ENCODE measurements around the gene LACTBL1. TPM values are rescaled to one million over a fixed set of nuclear protein-coding genes. Genes with fewer than 3 reads are reported as not detected.
A peak's percentile ranks its signal among the peaks of the same experiment; 100 is the strongest.
"Not testable (repeated sequence)": the region's sequence is repeated elsewhere in the genome, so short reads cannot be mapped to it uniquely, and the experiment has no call there.

The LACTBL1 gene
- total and polyA plus RNA-seq, 4 donors: not detected

DNA sequence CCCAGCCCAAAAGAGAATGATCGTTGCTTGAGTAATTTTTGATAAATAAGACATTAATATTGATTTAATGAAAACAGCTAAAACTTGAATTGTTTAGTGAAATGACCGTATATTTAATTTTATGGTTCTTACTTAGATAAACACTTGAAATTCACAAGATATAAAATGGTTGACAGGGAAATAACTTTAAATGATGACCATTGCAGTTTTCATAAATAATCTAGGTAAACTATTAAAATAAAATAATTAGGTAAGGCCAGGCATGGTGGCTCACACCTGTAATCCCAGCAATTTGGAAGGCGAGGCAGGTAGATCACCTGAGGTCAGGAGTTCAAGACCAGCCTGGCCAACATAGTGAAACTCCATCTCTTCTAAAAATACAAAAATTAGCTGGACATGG is 19.7 kb upstream of the LACTBL1 start:
- H3K27me3 ChIP-seq (ENCODE audit: control insufficient read depth in 1 of 2, insufficient read depth in 2 of 2, low read length in 1 of 2); DNase-seq; ATAC-seq (ENCODE audit: low FRiP score); H3K27ac ChIP-seq (ENCODE audit: low read depth in 1 of 2, low read length in 2 of 2); H3K9me3 ChIP-seq (ENCODE audit: control insufficient read depth, low read length); H3K36me3 ChIP-seq (ENCODE audit: control insufficient read depth in 1 of 2, insufficient read depth in 2 of 2, low read length in 1 of 2); intact Hi-C loops (cut with DNase I); H3K4me3 ChIP-seq (ENCODE audit: low read length in 2 of 2); H3K4me1 ChIP-seq (ENCODE audit: control insufficient read depth in 1 of 2, insufficient read depth in 2 of 2, low read length in 2 of 2): not testable (repeated sequence)
- 76 to 78% methylated on average over 3 of the region's 3 CpGs for WGBS, 2 donors

DNA sequence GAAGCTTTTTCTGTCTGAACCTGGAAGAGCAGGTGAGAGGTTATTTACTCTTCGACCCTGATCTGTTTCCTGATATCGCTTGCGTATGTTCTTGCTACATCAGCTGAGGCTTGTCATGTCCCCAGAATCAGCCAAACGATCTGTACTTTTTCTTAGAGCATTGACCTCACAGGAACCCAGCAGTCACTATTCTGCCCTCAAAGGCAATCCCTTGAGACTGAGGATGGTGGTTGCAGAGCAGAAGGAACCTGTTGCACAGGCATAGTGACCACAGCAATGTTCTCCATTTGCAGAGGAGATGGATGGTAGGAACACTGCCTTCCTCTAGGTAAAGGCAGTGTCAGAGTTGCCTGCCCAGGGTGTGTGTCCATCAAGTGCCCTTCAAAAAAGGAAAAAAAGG is 11.3 kb upstream of the LACTBL1 start:
- Histone ChIP-seq H3K4me3 (ENCODE audit: low read length in 2 of 2) (no peak overlapping the region), H3K27me3 (ENCODE audit: control insufficient read depth in 1 of 2, insufficient read depth in 2 of 2, low read length in 1 of 2) (peaks cover 0 to 2% of the 10 kb centered on the region in 2 donors), H3K9me3 (ENCODE audit: control insufficient read depth, low read length) (peaks cover 1% of the 10 kb centered on the region), H3K4me1 (ENCODE audit: control insufficient read depth in 1 of 2, insufficient read depth in 2 of 2, low read length in 2 of 2) (no peaks in the 10 kb centered on the region), H3K27ac (ENCODE audit: low read depth in 1 of 2, low read length in 2 of 2) (no peak overlapping the region), H3K36me3 (ENCODE audit: control insufficient read depth in 1 of 2, insufficient read depth in 2 of 2, low read length in 1 of 2) (no peaks in the 10 kb centered on the region)
- DNase-seq (no peak), ATAC-seq (ENCODE audit: low FRiP score) (no peak)
- intact Hi-C loops (cut with DNase I): no loop called here
- WGBS, 2 donors: 89 to 91% methylated on average over 4 of the region's 4 CpGs

DNA sequence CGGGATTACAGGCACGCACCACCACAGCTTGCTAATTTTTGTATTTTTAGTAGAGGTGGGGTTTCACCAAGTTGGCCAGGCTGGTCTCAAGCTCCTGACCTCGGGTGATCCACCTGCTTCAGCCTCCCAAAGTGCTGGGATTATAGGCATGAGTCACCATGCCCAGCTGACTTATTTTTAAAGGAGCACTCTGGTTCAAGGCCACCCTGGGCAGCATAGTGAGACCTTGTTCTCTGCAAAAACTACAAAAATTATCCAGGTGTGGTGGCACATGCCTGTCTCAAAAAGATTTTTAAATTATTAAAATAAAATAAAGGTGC is 7.8 kb upstream of the LACTBL1 start:
- 82 to 83% methylated on average over 3 of the region's 3 CpGs for whole genome bisulfite sequencing, 2 donors
- ATAC-seq (ENCODE audit: low FRiP score); intact Hi-C loops (cut with DNase I): not testable (repeated sequence)

DNA sequence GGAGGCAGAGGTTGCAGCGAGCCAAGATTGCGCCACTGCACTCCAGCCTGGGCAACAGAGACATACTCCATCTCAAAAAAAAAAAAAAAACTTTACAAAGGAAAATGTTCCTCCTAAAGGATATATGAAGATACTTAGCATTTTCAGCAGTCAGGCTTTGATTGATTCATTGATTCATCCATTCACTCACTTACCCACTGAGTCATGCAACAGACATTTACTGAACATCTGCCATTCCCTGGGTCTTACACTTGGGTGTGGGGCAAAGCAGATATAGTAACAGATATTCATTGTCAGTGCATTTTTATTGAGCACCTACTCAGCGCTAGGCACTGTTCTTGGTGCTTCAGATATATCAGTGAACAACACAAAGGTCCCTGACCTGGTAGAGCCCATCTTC is 5.6 kb upstream of the LACTBL1 start:
- intact Hi-C loops (cut with DNase I): loop anchor here in 1 of 2 donors (10.0 kb wide), 1 partner anchor 207 kb away; no protein-coding TSS in a partner anchor

More for the DNA sequence above, 7.8 kb upstream of the LACTBL1 start:
- H3K27me3 ChIP-seq (ENCODE audit: control insufficient read depth in 1 of 2, insufficient read depth in 2 of 2, low read length in 1 of 2); H3K9me3 ChIP-seq (ENCODE audit: control insufficient read depth, low read length); H3K27ac ChIP-seq (ENCODE audit: low read depth in 1 of 2, low read length in 2 of 2); H3K36me3 ChIP-seq (ENCODE audit: control insufficient read depth in 1 of 2, insufficient read depth in 2 of 2, low read length in 1 of 2); H3K4me1 ChIP-seq (ENCODE audit: control insufficient read depth in 1 of 2, insufficient read depth in 2 of 2, low read length in 2 of 2); H3K4me3 ChIP-seq (ENCODE audit: low read length in 2 of 2); DNase-seq: not testable (repeated sequence)

DNA sequence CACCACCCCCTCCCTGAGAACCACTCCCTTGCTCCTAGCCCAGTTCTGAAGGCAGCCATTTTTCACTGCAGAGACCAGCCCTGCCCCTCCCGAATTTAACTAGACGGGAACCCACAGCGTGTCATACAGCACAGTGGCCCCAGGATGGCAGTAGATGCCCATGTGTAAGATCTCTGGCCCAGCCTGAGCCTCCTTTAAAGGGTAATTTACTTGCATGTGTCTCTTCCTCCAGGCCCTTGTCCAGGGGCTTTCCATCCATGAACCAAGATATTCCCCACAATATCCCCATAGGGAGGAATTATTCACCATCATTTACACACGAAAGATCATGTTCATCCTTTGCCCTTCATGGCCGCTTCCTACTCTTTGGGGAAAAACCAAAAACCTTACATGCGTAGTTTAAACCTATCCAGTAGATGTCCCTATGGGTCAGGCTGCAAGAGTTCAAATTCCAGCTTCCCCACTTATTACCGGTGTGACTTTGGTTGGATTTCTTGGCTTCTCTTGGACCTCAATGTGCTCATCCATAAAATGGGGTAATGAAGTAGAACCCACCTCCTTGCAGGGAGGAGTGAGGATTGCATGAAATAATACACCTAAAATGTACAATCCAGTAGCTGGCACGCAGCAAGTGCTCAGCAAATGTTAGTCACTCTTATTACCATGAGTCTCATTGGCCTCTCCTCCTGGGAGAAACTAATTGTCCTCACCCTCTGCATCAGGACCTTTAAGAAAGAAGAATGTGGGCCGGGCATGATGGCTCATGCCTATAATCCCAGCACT is 4.0 kb upstream of the LACTBL1 start:
- no peak overlapping the region for H3K4me3 ChIP-seq (ENCODE audit: low read length in 2 of 2)
- no peaks in the 10 kb centered on the region for H3K36me3 ChIP-seq (ENCODE audit: control insufficient read depth in 1 of 2, insufficient read depth in 2 of 2, low read length in 1 of 2)
- no peak overlapping the region for H3K27ac ChIP-seq (ENCODE audit: low read depth in 1 of 2, low read length in 2 of 2)
- WGBS, 2 donors: 34 to 35% methylated on average over 9 of the region's 9 CpGs
- H3K27me3 ChIP-seq (ENCODE audit: control insufficient read depth in 1 of 2, insufficient read depth in 2 of 2, low read length in 1 of 2): peaks cover 0 to 2% of the 10 kb centered on the region in 2 donors
- intact Hi-C loops (cut with DNase I): loop anchor here in 1 of 2 donors (10.0 kb wide), 1 partner anchor 208 kb away; no protein-coding TSS in a partner anchor
- ATAC-seq (ENCODE audit: low FRiP score): peak; percentile 84
- peak in 1 of 2 donors; percentile 75 for DNase-seq
- no peaks in the 10 kb centered on the region for H3K9me3 ChIP-seq (ENCODE audit: control insufficient read depth, low read length)
- no peaks in the 10 kb centered on the region for H3K4me1 ChIP-seq (ENCODE audit: control insufficient read depth in 1 of 2, insufficient read depth in 2 of 2, low read length in 2 of 2)

More for the DNA sequence above, 5.6 kb upstream of the LACTBL1 start:
- H3K27me3 ChIP-seq (ENCODE audit: control insufficient read depth in 1 of 2, insufficient read depth in 2 of 2, low read length in 1 of 2): peaks cover 0 to 2% of the 10 kb centered on the region in 2 donors
- no peak overlapping the region for H3K4me3 ChIP-seq (ENCODE audit: low read length in 2 of 2)
- 96% methylated on average over 3 of the region's 3 CpGs for WGBS, 2 donors
- ATAC-seq (ENCODE audit: low FRiP score) (no peak), DNase-seq (no peak)
- no peaks in the 10 kb centered on the region for H3K4me1 ChIP-seq (ENCODE audit: control insufficient read depth in 1 of 2, insufficient read depth in 2 of 2, low read length in 2 of 2)
- no peaks in the 10 kb centered on the region for H3K9me3 ChIP-seq (ENCODE audit: control insufficient read depth, low read length)
- H3K27ac ChIP-seq (ENCODE audit: low read depth in 1 of 2, low read length in 2 of 2): no peak overlapping the region
- H3K36me3 ChIP-seq (ENCODE audit: control insufficient read depth in 1 of 2, insufficient read depth in 2 of 2, low read length in 1 of 2): no peaks in the 10 kb centered on the region

DNA sequence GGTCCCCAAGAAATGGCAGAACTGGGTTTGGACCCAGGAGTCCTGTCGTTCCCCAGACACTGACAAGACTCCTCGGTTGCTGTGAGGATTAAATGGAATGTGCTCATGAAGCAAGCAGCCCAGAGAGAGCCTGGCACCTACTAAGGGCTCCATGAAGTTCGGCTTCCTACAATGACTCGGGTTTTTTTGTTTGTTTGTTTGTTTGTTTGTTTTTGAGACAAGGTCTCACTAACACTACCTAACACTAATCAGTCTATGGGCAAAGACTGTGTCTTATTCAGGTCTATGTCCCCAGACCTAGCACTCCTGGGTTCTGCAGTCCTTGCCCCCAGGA is 3.4 kb upstream of the LACTBL1 start:
- no peaks in the 10 kb centered on the region for H3K4me1 ChIP-seq (ENCODE audit: control insufficient read depth in 1 of 2, insufficient read depth in 2 of 2, low read length in 2 of 2)
- DNase-seq: no peak
- WGBS, 2 donors: 56 to 63% methylated on average over 4 of the region's 4 CpGs
- ATAC-seq (ENCODE audit: low FRiP score): no peak
- no peak overlapping the region for H3K4me3 ChIP-seq (ENCODE audit: low read length in 2 of 2)
- intact Hi-C loops (cut with DNase I): loop anchor here in 1 of 2 donors (10.0 kb wide), 1 partner anchor 209 kb away; no protein-coding TSS in a partner anchor
- H3K27ac ChIP-seq (ENCODE audit: low read depth in 1 of 2, low read length in 2 of 2): no peak overlapping the region
- H3K36me3 ChIP-seq (ENCODE audit: control insufficient read depth in 1 of 2, insufficient read depth in 2 of 2, low read length in 1 of 2): no peaks in the 10 kb centered on the region
- H3K9me3 ChIP-seq (ENCODE audit: control insufficient read depth, low read length): no peaks in the 10 kb centered on the region
- H3K27me3 ChIP-seq (ENCODE audit: control insufficient read depth in 1 of 2, insufficient read depth in 2 of 2, low read length in 1 of 2): no peaks in the 10 kb centered on the region

DNA sequence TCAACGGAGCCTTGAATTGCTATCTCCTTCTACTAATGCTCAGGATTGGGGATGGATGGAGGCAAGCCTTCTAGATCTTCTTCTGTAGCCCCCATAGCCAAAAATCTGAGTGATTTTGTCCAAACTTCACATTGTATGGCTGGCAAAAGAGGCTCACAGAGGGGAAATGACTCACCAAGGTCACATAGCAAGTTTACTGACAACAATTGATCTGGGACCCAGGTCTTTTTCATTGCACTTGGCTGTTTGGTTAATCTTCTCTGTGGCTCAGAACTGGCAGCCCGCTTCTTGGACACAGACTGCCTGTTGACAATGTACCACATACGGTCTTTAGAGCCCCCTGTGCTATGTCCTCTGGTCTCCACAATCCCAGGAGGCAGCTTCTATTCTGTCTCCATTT is 3.0 kb upstream of the LACTBL1 start:
- 78 to 86% methylated on average over 3 of the region's 3 CpGs for WGBS, 2 donors
- intact Hi-C loops (cut with DNase I): loop anchor here in 1 of 2 donors (10.0 kb wide), 1 partner anchor 209 kb away; no protein-coding TSS in a partner anchor

DNA sequence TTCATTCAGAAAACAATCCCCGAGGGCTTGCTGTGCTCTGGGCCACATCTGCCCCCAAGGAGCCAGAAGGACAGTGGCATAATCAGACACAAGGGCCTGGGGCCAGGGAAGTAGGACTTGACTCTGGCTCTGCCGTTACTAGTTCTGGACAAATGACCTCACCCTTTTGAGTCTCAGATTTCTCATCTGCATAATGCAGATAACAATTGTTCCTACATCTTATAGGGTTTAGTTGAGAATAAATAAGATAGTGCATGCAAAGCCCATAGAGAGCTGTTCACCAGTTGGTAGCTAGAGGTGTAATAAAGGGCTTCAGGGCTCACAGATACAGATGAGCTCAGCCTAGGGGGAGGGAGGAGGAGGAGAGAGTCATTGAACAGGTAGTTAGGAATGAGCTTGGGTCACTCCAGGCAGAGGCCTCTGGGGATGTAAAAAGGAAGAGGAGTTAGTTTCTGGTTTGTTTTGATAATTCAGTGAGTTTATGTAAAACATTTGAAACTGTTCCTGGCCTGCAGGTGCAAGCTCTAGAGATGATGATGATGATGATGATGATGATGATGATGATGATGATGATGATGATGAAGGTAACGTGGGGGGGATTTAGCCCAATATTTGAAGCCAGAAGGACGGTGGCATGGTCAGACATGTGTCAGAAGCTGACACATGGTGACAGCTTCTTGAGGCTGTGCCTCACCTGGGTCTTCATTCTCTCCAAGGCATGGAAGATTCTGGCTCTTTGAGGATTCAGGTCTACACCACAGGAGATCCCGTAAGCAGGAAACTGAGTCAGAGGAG is 858 bp downstream of the LACTBL1 start:
- Histone ChIP-seq H3K4me3 (ENCODE audit: low read length in 2 of 2) (no peak overlapping the region), H3K27me3 (ENCODE audit: control insufficient read depth in 1 of 2, insufficient read depth in 2 of 2, low read length in 1 of 2) (no peaks in the 10 kb centered on the region), H3K27ac (ENCODE audit: low read depth in 1 of 2, low read length in 2 of 2) (no peak overlapping the region), H3K36me3 (ENCODE audit: control insufficient read depth in 1 of 2, insufficient read depth in 2 of 2, low read length in 1 of 2) (no peaks in the 10 kb centered on the region), H3K4me1 (ENCODE audit: control insufficient read depth in 1 of 2, insufficient read depth in 2 of 2, low read length in 2 of 2) (no peaks in the 10 kb centered on the region), H3K9me3 (ENCODE audit: control insufficient read depth, low read length) (no peaks in the 10 kb centered on the region)
- WGBS, 2 donors: 63 to 66% methylated on average over 5 of the region's 5 CpGs
- ATAC-seq (ENCODE audit: low FRiP score) (no peak), DNase-seq (peak in 1 of 2 donors; percentile 13)
- intact Hi-C loops (cut with DNase I): loop anchor here in 1 of 2 donors (10.0 kb wide), 1 partner anchor 213 kb away; no protein-coding TSS in a partner anchor

More for the DNA sequence above, 3.0 kb upstream of the LACTBL1 start:
- DNase-seq (no peak), ATAC-seq (ENCODE audit: low FRiP score) (no peak)
- Histone ChIP-seq H3K4me1 (ENCODE audit: control insufficient read depth in 1 of 2, insufficient read depth in 2 of 2, low read length in 2 of 2) (no peaks in the 10 kb centered on the region), H3K27ac (ENCODE audit: low read depth in 1 of 2, low read length in 2 of 2) (no peak overlapping the region), H3K9me3 (ENCODE audit: control insufficient read depth, low read length) (no peaks in the 10 kb centered on the region), H3K4me3 (ENCODE audit: low read length in 2 of 2) (no peak overlapping the region), H3K27me3 (ENCODE audit: control insufficient read depth in 1 of 2, insufficient read depth in 2 of 2, low read length in 1 of 2) (no peaks in the 10 kb centered on the region), H3K36me3 (ENCODE audit: control insufficient read depth in 1 of 2, insufficient read depth in 2 of 2, low read length in 1 of 2) (no peaks in the 10 kb centered on the region)

Measured in aorta (tissue), 5 donors.